ACHN (cell line): ENCODE results near the gene ARL15.
"Not testable (repeated sequence)": the region's sequence is repeated elsewhere in the genome, so short reads cannot be mapped to it uniquely, and the experiment has no call there.

Experiments used
- DNase-seq: peaks from one replicate; pipeline ENCODE4 v3.0.0-alpha.2; 2015
- in situ Hi-C: cut with HindIII; loops from 2 replicates; pipeline ENCODE4 v1.10.0; 2017; ENCODE audit warnings: low sequenced_read_pairs, low pct_ligation_motif_present, low pct_unique_long_range_greater_than_20kb

The ARL15 gene

GRCh38 chr5:54088081-54088480 is 222.3 kb downstream of the ARL15 start:
- no peak for DNase-seq
- in situ Hi-C loops = no loop called here

- peak; percentile 10 for DNase-seq
- in situ Hi-C loops = no loop called here
These were observed 222.9 kb downstream of the ARL15 start for GRCh38 chr5:54087436-54087835.

- DNase-seq = no peak
- in situ Hi-C loops = no loop called here
These were observed 224.2 kb downstream of the ARL15 start for GRCh38 chr5:54086191-54086590.

DNA sequence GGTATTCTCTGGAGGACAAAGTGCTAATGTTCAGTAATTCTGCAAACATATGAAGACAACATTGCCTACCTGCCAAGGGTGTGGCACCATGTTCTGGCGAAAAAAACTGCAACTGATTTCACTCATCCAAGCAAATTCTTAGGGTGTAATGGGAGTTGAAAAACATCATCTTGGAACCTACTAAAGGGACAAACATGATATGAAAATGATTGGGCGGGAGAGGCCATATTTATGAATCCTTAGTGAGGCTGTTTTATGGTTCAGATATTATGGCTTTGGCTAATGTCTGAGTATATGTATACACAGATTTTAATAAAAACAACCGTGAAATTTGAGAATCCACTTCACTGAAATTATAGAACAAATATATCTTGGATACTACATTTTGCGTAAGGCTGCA is 225.7 kb downstream of the ARL15 start:
- DNase-seq = no peak
- in situ Hi-C loops = no loop called here

GRCh38 chr5:54083851-54084250 is 226.5 kb downstream of the ARL15 start:
- in situ Hi-C loops = no loop called here
- DNase-seq = no peak

DNA sequence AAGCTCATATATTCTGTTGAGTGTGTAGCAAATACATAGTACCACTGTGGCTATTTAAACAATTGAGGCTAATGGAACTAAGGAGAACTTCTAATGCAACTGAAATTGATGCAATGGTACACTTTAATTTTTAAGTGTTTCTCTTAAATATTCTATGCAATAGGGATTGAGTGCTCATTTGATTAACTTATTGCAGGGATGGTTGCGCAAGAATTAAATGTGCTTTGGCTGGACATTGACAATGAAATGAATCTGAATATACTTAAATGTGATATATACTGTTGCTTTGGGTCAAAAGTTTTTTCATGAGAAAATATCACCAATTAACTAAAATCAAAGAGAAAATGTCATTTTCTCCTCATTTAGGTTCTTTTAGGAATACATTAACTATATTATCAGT is 227.1 kb downstream of the ARL15 start:
- in situ Hi-C loops = no loop called here

GRCh38 chr5:54081415-54081814 is 229.0 kb downstream of the ARL15 start:
- no peak for DNase-seq

More for the DNA sequence above, 227.1 kb downstream of the ARL15 start:
- no peak for DNase-seq

DNA sequence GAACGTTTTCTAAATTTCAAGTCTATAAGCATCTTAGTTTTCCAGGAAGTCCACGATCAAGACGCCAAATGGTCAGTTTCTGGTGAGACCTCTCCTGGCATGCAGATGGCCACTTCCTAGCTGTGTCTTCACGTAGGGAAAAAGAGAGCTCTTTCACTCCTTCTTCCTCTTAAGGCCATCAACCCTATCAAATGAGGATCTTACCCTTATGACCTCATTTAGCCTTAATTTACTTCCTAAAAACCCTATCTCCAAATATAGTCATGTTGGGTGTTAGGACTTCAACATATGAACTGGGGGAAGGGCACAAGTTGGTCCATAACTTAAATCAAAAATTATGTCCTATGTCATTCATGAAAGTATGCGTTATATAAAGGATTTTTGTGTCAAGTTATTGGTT is 229.5 kb downstream of the ARL15 start:
- no peak for DNase-seq
- in situ Hi-C loops = no loop called here

More at GRCh38 chr5:54081415-54081814, 229.0 kb downstream of the ARL15 start:
- in situ Hi-C loops = no loop called here

DNA sequence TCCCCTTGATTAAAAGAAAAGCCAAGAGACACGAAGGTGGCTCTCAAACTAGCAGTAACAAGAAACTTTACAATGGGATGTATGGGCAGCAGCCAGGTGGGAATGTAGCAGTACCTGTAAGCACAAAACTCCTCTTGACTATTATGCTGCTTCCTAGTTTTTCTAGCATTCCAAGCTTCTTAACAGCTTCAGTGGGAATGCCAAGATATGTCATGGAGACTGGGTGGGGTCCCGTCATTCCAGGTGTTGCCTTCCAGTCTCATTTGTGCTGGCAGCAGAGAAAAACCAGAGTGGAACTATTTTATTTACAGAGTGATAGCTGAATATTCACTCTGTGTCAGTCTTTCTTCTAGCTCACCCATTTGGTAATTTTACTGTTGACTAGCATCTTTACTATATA is 236.6 kb downstream of the ARL15 start:
- in situ Hi-C loops = no loop called here
- no peak for DNase-seq

DNA sequence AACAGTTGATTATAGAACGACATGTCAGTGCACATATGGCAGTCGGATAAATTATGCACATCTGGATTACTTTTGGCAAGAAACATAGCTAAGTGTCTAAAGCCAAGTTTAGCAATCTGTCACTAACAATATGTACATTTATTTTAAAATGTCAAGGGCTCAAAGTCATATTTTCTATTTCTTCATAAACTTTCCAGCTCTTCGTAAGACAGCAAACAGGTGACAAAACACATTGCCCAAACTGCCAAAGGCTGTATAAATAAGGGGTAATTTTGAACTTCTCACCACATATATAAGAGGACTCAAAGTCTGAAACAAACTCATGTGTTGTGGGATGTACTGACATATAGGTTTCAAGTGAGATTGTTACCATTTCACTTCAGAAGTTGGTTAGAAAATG is 237.2 kb downstream of the ARL15 start:
- DNase-seq = no peak
- in situ Hi-C loops = no loop called here

DNA sequence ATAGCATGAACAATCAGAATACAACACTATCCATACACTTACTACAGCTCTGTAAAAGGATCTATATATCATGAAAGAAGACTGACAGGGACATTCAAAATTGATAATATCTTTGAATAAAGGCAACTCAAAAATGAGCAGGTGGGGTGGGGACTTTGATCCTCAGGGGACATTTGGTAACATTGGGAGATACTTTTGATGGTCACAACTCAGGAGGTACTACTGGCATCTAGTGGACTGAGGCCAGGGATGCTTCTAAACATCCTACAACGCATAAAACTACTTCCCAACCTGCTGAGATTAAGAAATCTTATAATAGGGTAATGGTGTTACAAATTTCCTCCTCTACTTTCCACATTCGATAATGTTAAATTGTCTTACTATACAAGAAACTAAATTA is 243.9 kb downstream of the ARL15 start:
- no peak for DNase-seq
- in situ Hi-C loops = no loop called here

- in situ Hi-C loops = no loop called here
- DNase-seq = no peak
These were observed 246.6 kb downstream of the ARL15 start for GRCh38 chr5:54063817-54064216.

GRCh38 chr5:54062958-54063357 is 247.4 kb downstream of the ARL15 start:
- DNase-seq = no peak
- in situ Hi-C loops = no loop called here

DNA sequence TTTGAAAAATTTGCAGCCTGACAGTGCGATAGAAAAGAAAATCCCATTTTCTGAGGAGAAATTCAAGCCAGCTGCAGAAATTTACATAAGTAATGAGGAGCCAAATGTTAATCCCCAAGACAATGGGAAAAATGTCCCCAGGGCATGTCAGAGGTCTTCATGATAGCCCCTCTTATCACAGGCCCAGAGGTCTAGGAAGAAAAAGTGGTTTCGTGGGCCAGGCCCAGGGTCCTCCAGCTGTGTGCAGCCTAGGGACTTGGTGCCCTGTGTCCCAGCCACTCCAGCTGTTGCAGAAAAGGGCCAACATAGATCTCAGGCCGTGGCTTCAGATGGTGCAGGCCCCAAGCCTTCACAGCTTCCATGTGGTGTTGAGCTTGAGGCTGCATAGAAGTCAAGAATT is 249.5 kb downstream of the ARL15 start:
- in situ Hi-C loops, DNase-seq: not testable (repeated sequence)

GRCh38 chr5:54049963-54050362 is 260.4 kb downstream of the ARL15 start:
- in situ Hi-C loops = no loop called here
- DNase-seq = no peak

- no peak for DNase-seq
- in situ Hi-C loops = no loop called here
These were observed 261.2 kb downstream of the ARL15 start for GRCh38 chr5:54049144-54049543.

DNA sequence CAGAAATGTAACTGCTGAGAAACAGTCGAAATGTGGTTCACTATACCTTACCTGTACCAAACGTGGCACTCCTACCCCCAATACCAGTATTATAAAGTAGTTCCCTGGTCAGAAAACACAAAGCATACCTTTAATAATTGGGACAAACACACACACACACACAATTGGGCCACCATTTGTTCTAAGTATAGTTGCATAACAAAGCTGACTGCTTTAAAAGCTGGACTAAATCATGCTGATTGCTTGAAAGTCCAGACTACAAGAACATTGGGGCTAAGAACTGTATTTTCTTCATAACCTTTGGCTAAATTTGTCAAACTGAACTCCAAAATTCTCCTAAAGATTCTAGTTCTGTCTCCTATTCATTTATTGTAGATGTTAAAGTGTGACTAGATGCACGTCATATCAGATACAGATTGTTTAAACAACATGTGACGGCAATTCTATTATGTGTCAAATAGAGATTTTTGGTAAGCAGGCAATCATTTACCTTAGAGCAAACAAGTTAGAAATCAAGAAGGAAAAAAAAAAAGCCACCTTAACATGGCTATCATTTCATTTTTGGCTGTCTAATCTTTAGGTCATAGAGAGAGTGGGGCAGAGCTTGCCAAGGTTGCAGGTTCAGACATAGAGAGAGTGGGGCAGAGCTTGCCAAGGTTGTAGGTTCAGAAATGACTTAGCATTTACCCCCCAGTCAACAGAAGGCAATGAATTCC is 265.1 kb downstream of the ARL15 start:
- no peak for DNase-seq
- in situ Hi-C loops = no loop called here

DNA sequence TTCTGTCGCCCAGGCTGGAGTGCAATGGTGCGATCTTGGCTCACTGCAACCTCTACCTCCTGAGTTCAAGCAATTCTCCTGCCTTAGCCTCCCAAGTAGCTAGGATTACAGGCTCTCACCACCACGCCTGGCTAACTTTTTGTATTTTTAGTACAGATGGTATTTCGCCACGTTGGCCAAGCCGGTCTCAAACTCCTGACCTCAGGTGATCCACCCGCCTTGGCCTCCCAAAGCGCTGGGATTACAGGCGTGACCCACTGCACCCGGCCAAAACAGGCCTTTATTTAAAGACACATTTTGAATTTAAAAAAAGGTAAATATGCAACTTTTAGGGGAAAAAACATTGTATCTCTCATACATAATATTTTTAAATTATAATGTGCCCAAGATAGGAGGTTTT is 266.1 kb downstream of the ARL15 start:
- in situ Hi-C loops, DNase-seq: not testable (repeated sequence)

- in situ Hi-C loops = no loop called here
- no peak for DNase-seq
These were observed 269.6 kb downstream of the ARL15 start for GRCh38 chr5:54040804-54041203.

GRCh38 chr5:54040018-54040417 is 270.4 kb downstream of the ARL15 start:
- DNase-seq = no peak
- in situ Hi-C loops = no loop called here

DNA sequence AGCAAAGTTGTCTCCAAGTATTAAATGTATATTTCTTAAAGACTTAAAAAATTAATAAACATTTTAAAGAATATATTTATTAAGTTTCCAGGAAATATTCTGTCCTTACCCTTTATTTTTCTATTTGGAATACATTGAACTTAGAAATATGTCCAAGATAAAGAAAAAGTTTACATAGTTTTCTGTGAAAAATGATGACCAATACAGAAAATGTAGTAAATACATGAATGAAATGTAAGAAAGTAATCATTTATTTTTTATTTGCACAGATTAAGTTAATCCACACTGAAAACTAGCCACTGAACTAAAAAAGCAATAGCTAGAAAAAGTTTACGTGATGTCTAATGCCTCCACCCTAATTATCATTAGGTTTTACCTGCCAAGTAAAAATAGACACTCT is 273.2 kb downstream of the ARL15 start:
- DNase-seq = no peak
- in situ Hi-C loops = no loop called here
